GM12872 (cell line): Measurements from ENCODE around the gene PPP1R12B.
A peak's percentile ranks its signal among the peaks of the same experiment; 100 is the strongest.

ENCODE experiments used
- TF ChIP-seq, protein P1 (sequence below): IDR thresholded peaks from 3 replicates; pipeline ENCODE4 v1.5.1; 2011; ENCODE audit warnings: low read depth, mild to moderate bottlenecking, low read length, moderate library complexity; ENCODE audit not compliant: insufficient read depth

Gene PPP1R12B

DNA sequence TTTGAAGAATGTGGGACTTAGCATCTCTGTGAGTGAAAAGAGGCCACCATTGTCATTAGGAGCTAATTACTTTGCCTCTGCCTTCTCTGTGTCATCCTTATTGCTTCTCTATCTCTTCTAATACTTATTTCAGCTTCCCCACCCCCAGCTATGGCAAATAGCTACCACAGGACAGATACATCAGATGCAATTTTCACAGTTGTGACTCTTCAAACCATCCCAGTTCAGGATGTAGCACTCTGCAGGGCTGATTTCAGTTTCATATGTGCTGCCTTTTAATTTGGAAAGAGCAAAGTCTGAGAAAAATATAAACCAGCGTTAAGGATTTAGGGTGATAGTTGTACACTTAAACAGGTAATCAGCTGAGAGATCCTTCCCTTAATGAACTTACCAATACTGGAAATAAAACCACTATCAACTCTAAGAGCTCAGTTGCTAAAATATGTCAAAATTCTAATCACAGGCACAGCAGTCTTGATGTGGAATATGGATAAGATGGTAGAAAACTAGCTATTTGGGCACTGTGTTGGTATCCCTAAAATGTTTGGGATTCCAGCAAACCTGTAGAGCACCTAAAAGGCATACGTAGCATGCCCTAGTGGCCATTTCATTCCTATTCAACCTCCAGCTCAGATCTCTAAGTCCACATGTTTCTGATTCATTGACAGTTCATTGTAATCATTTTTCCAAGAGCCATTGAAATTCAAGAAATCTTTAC is 213.4 kb downstream of the PPP1R12B start:
- TF ChIP-seq, protein P1, sequence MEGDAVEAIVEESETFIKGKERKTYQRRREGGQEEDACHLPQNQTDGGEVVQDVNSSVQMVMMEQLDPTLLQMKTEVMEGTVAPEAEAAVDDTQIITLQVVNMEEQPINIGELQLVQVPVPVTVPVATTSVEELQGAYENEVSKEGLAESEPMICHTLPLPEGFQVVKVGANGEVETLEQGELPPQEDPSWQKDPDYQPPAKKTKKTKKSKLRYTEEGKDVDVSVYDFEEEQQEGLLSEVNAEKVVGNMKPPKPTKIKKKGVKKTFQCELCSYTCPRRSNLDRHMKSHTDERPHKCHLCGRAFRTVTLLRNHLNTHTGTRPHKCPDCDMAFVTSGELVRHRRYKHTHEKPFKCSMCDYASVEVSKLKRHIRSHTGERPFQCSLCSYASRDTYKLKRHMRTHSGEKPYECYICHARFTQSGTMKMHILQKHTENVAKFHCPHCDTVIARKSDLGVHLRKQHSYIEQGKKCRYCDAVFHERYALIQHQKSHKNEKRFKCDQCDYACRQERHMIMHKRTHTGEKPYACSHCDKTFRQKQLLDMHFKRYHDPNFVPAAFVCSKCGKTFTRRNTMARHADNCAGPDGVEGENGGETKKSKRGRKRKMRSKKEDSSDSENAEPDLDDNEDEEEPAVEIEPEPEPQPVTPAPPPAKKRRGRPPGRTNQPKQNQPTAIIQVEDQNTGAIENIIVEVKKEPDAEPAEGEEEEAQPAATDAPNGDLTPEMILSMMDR, result peak; percentile 29; the same call in 1 of the 3 replicates

DNA sequence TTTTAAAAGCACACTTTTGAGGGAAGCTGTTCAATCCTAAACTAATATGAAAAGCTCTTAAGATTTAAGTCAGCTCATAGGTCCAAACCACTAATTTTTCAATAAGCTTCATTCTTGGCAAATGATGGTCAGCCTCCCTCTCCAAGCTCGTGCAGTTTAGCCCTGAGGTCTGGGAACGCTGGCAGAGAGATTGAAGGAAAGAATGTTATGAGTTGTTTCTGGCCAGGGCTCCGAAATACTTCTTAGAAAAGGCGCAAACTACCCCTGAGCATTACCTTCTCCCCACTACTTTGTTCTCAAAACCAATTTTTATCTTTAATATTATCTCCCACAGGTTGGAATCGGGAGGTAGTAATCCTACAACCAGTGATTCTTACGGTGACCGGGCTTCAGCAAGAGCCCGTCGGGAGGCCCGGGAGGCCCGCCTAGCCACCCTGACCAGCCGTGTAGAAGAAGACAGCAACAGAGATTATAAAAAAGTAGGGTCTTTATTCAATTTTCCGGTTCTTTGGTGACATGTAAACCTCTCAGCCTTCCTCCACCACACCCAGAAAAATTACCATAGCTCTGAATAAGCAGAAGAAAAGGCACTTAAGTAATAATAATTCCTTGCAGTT is 214.1 kb downstream of the PPP1R12B start:
- TF ChIP-seq, protein P1, result no peak

DNA sequence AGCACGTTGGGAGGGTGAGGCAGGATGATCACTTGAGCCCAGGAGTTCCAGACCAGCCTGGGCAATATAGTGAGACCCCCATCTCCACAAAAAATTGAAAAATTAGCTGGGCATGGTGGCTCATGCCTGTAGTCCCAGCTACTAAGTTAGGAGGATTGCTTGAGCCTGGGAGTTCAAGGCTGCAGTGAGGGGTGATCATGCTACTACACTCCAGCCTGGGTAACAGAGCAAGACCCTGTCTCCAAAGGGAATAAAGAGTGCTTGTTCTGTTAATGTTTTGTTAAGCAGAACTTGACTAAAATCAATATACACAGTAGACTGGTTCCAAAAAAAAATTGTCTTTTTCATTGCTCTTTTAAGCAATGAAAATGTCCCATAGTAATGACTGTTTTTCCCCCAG is 215.3 kb downstream of the PPP1R12B start:
- TF ChIP-seq, protein P1, result no peak

DNA sequence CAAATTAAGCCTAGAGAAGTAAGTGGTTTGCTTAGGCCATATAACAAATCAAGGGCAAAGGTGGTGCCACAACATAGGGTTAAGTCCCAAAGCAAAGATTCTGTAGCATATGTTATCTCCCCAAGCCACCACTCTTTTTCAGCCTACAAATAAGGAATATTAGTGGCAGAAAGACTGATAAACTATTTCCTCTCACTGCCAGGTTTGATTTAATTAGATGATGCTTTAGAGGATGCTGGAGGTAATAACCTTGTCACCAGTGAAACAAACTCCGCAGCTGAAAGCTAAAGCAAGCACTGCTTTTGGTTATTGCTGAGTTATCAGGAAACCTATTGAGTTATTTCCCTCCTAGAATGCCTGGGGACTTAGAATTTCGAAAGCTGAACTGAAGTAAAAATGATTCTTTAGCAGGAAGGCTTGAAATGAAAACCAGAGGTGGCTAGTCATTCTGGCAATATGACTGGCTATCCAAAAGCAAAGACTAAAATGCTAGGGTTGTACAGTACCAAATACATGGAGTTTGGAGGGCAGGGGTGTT is 216.5 kb downstream of the PPP1R12B start:
- TF ChIP-seq, protein P1, result no peak

DNA sequence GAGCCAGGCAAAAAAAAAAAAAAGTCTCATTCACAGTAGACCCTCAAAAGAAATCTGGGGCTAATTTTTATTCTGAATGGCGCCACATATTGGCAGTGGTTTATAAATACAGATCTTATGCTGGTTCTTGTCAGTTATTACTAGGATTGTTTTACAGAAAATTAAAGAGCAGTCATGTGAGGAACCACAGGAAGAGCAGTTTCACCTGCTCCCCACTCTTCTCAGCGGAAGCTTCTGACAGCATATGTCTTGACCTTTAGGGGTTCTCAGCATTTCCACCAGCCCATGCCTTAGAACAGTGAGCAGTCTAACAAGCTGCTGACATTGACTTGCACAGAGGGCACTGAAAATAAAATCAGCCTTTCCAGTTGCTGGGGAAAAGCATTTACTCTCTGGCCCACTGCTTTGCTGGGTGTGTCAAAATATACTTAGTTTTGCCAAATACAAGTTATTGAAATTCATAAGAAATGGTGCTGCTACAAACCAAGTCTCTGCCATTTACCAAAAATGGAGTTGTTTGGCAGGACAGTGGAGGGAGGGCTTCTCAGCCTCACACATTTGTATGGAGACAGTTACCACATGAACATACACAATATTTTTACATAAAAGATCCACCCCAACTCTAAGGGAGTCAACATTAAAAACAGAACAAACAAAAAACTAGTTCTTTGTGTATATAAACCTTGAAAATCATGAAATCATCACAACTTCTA is 217.5 kb downstream of the PPP1R12B start:
- TF ChIP-seq, protein P1, result peak; percentile 20; the same call in 2 of the 3 replicates

DNA sequence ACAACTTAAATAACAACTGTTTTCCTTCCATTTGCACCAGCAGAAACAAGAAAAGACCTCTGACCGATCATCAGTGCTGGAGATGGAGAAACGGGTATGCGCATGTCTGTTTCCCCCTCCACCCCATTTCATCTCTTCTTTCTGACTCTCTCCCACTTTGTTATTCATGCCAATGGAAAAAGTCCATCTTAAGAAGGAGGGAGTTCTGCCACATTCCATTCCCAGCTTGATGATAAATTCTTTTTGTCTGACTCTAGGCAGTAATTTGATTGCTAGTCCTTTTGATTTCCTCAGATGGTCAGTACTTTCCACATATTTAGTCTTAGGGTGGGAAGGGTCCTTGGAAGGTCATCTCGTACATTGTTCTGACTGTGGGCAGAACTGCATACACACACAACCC is 219.2 kb downstream of the PPP1R12B start:
- TF ChIP-seq, protein P1, result no peak

DNA sequence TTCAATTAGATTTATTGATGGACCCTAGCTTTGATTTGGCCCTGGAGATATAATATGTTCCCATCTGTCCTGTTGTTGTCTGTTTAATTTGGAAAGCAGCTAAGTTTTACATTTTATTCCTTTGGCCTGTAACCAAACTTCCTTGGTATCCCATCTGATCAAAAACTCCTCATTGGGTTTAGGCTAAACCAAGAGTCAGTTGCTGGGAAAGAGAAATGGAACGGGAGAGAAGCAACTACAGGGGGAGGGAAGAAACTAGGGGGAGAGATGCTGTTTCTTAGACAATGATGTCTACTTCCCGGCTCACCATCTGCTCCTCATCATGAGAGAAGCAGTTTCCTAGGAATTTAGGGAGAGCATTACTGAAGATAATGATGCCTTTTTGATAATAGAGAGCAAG is 219.9 kb downstream of the PPP1R12B start:
- TF ChIP-seq, protein P1, result no peak
